HCEC 1CT (cell line): ENCODE data around the gene MT4.

Experiments
- DNase-seq: peaks from one replicate; pipeline ENCODE4 v3.0.0-alpha.2; 2017

Gene MT4

GRCh38 chr16:56606071-56606475 is 41.2 kb downstream of the MT4 start:
- peak; percentile 86 for DNase-seq

GRCh38 chr16:56606476-56607108 is 41.7 kb downstream of the MT4 start:
- DNase-seq: peak; percentile 98

- DNase-seq: peak; percentile 100
Measured at GRCh38 chr16:56607109-56607618, 42.3 kb downstream of the MT4 start.

- no peak for DNase-seq
Measured at GRCh38 chr16:56607675-56608042, 42.8 kb downstream of the MT4 start.

GRCh38 chr16:56608043-56608875 is 43.4 kb downstream of the MT4 start, which contains the start of gene MT2A:
Gene MT2A (plus strand): TSS chr16:56608584. CDS start chr16:56608656, 72 bp downstream.
- peak; percentile 100 for DNase-seq

- no peak for DNase-seq
Measured at GRCh38 chr16:56608876-56609462, 44.1 kb downstream of the MT4 start.

GRCh38 chr16:56609463-56609921 is 44.6 kb downstream of the MT4 start:
- DNase-seq: peak; percentile 80

GRCh38 chr16:56610017-56610608 is 45.2 kb downstream of the MT4 start:
- DNase-seq: peak; percentile 89

GRCh38 chr16:56610609-56611111 is 45.8 kb downstream of the MT4 start:
- DNase-seq: peak; percentile 66

- peak; percentile 63 for DNase-seq
Measured at GRCh38 chr16:56611281-56611833, 46.5 kb downstream of the MT4 start.

GRCh38 chr16:56613706-56614105 is 48.8 kb downstream of the MT4 start:
- DNase-seq: no peak

- peak; percentile 83 for DNase-seq
Measured at GRCh38 chr16:56614549-56614991, 49.7 kb downstream of the MT4 start.

- peak; percentile 76 for DNase-seq
Measured at GRCh38 chr16:56615353-56615752, 50.5 kb downstream of the MT4 start.

GRCh38 chr16:56616608-56617211 is 51.8 kb downstream of the MT4 start:
- DNase-seq: no peak

- peak; percentile 81 for DNase-seq
Measured at GRCh38 chr16:56617212-56618085, 52.6 kb downstream of the MT4 start.

- no peak for DNase-seq
Measured at GRCh38 chr16:56618138-56618537, 53.3 kb downstream of the MT4 start.
